PC-9 (cell line): ENCODE results near the gene NELL1.
"Not testable (repeated sequence)": the region's sequence is repeated elsewhere in the genome, so short reads cannot be mapped to it uniquely, and the experiment has no call there.

Experiments used
- EZH2 ChIP-seq: fragments of 200-600 bp; sonication (generic); IDR thresholded peaks from 2 replicates; pipeline ENCODE4 v1.8.0; 2017; ENCODE audit warnings: antibody characterized with exemption, low read depth
- TF ChIP-seq, protein P1 (sequence below): fragments of 200-600 bp; sonication (generic); conservative IDR thresholded peaks from 2 replicates; pipeline ENCODE4 v1.6.1; 2017; ENCODE audit warnings: mixed run types, antibody characterized with exemption, mild to moderate bottlenecking, moderate library complexity

DNA sequence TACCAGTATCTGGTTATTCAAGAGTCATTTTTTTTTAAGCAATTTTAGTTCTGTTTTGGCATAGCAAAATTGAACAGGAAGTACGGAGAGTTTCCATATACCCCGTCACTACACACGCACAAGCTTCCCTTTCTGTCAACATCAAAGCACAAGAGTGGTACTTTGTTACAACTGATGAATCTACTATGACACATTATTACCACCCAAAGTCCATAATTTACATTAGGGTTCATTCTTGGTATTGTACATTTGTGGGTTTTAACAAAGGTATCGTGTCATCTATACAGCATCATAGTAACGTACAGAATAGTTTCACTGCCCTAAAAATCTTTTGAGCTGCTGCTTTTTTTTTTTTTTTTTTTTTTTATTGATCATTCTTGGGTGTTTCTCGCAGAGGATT is 192.9 kb downstream of the NELL1 start:
- TF ChIP-seq, protein P1, sequence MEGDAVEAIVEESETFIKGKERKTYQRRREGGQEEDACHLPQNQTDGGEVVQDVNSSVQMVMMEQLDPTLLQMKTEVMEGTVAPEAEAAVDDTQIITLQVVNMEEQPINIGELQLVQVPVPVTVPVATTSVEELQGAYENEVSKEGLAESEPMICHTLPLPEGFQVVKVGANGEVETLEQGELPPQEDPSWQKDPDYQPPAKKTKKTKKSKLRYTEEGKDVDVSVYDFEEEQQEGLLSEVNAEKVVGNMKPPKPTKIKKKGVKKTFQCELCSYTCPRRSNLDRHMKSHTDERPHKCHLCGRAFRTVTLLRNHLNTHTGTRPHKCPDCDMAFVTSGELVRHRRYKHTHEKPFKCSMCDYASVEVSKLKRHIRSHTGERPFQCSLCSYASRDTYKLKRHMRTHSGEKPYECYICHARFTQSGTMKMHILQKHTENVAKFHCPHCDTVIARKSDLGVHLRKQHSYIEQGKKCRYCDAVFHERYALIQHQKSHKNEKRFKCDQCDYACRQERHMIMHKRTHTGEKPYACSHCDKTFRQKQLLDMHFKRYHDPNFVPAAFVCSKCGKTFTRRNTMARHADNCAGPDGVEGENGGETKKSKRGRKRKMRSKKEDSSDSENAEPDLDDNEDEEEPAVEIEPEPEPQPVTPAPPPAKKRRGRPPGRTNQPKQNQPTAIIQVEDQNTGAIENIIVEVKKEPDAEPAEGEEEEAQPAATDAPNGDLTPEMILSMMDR = not testable (repeated sequence)
- TF ChIP-seq EZH2 = not testable (repeated sequence)
